Measurements from ENCODE around the gene FOXO3.

DNA sequence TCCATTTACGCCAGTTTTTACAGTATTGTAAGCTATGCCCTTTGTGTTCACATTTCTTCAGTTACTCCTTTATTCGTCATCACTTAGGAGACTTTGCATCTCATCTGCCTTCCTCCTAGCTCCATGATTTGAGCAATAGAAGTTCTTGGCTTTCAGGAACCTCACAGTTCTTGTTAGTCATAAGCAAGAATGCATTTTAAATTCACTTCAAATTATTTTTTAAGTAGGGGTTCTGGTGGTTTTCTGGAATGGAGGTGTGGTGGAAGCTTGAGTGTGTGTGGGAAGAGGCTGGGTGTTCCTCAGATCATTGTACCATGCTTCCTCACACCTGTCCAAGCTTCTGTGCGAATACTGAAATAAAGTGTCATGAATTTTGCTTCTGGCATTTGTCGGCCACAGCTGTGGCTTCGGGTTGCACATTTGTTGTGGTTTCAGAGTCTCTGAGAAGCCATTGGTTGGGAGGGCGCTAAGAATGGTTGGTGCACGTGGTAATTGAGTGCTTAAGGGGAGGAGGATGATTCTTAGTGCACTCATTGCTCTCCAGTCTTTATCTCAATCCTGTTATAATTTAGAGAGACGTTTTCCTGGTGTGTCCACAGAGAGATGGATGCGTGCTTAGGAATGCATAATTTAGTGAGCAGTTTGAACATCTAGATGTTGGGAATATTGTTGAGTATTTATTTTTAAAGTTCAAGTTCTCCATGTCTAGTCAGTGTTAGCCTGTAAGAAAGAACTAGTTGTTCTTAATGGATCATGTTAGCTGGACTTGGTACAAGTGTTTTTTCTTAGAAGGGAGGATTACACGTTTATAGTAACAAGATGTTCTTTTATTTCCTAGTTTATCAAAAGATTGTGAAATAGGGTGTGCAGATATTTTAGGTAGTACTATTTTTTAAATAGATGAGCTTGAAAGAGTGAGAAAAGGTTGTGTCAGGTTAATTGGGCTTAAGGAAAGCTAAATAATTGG, 31.9 kb downstream of the FOXO3 start:
- no peak for TF ChIP-seq GATA2 (IDR thresholded peaks at IDR 0.05; ENCODE audit: low read depth, low read length)
- TF ChIP-seq GATA3 (IDR thresholded peaks at IDR 0.05; ENCODE audit: low read depth, low read length): no peak

Measured in SH-SY5Y (cell line).